Smooth muscle cell of the brain vasculature (primary cell): Measurements from ENCODE around the gene PRIM2.
A peak's percentile ranks its signal among the peaks of the same experiment; 100 is the strongest.
"Not testable (repeated sequence)": the region's sequence is repeated elsewhere in the genome, so short reads cannot be mapped to it uniquely, and the experiment has no call there.

Experiments used
- DNase-seq: peaks from one replicate; pipeline ENCODE4 v3.0.0-alpha.2; 2012; ENCODE audit warnings: low read depth, low spot score

PRIM2 gene

GRCh38 chr6:57317060-57317943 is at the start of gene PRIM2:
TSS of gene PRIM2 (plus strand) at chr6:57317630. CDS start at chr6:57318446, 816 bp downstream.
- peak; percentile 39 for DNase-seq

- DNase-seq: no peak
These were observed 49.2 kb upstream of the PRIM2 start for GRCh38 chr6:57268294-57268640.

GRCh38 chr6:57274113-57274824 is 43.2 kb upstream of the PRIM2 start:
- DNase-seq: not testable (repeated sequence)

GRCh38 chr6:57275384-57275783 is 42.0 kb upstream of the PRIM2 start:
- DNase-seq: no peak

GRCh38 chr6:57276946-57277345 is 40.5 kb upstream of the PRIM2 start:
- DNase-seq: no peak

GRCh38 chr6:57278570-57278969 is 38.9 kb upstream of the PRIM2 start:
- no peak for DNase-seq

GRCh38 chr6:57279013-57279412 is 38.4 kb upstream of the PRIM2 start:
- no peak for DNase-seq

- DNase-seq: no peak
These were observed 34.3 kb upstream of the PRIM2 start for GRCh38 chr6:57283106-57283505.

- DNase-seq: no peak
These were observed 33.4 kb upstream of the PRIM2 start for GRCh38 chr6:57283911-57284455.

GRCh38 chr6:57288136-57288535 is 29.3 kb upstream of the PRIM2 start:
- not testable (repeated sequence) for DNase-seq

GRCh38 chr6:57293472-57293871 is 24.0 kb upstream of the PRIM2 start:
- DNase-seq: not testable (repeated sequence)

- no peak for DNase-seq
These were observed 22.5 kb upstream of the PRIM2 start for GRCh38 chr6:57294862-57295445.

GRCh38 chr6:57297505-57297904 is 19.9 kb upstream of the PRIM2 start:
- no peak for DNase-seq

- no peak for DNase-seq
These were observed 18.7 kb upstream of the PRIM2 start for GRCh38 chr6:57298741-57299140.

GRCh38 chr6:57301757-57302156 is 15.7 kb upstream of the PRIM2 start:
- no peak for DNase-seq

GRCh38 chr6:57302477-57302876 is 15.0 kb upstream of the PRIM2 start:
- DNase-seq: no peak

- DNase-seq: no peak
These were observed 13.3 kb upstream of the PRIM2 start for GRCh38 chr6:57303931-57304681.

- DNase-seq: no peak
These were observed 12.3 kb upstream of the PRIM2 start for GRCh38 chr6:57305107-57305506.

- no peak for DNase-seq
These were observed 11.7 kb upstream of the PRIM2 start for GRCh38 chr6:57305761-57306160.

GRCh38 chr6:57306273-57306672 is 11.2 kb upstream of the PRIM2 start:
- DNase-seq: no peak

- no peak for DNase-seq
These were observed 9.6 kb upstream of the PRIM2 start for GRCh38 chr6:57307850-57308249.

GRCh38 chr6:57308755-57309154 is 8.7 kb upstream of the PRIM2 start:
- DNase-seq: not testable (repeated sequence)
